Right lobe of liver (tissue), 6 donors: ENCODE data around the gene TIAM2. TPM values are rescaled to one million over a fixed set of nuclear protein-coding genes. Genes with fewer than 3 reads are reported as not detected.

Source experiments
- ATAC-seq, 4 donors: fragments of 200-7000 bp; cut with Tn5 transposase; one replicate each; pipeline ENCODE4 v1.9.1; 2020; ENCODE audit warnings: mild to moderate bottlenecking in 4 of 4, moderate library complexity in 4 of 4
- DNase-seq, 3 donors: peaks; one replicate each; pipeline ENCODE4 v3.0.0-alpha.2; 2020
- H3K27ac ChIP-seq, 3 donors: fragments of 200-600 bp; one replicate each; pipeline ENCODE4 v1.8.0; 2022
- H3K27me3 ChIP-seq, 2 donors: fragments of 200-600 bp; one replicate each; pipeline ENCODE4 v1.8.0; 2022
- H3K36me3 ChIP-seq, 4 donors: fragments of 200-600 bp; sonication (generic) in 1 of 4; one replicate each; pipeline versions ENCODE4 v1.5.1 to v1.8.0; 2017 to 2022; ENCODE audit warnings: control low read depth in 1 of 4
- H3K4me1 ChIP-seq, 4 donors: fragments of 200-600 bp; sonication (generic) in 1 of 4; one replicate each; pipeline versions ENCODE4 v1.5.1 to v1.8.0; 2017 to 2022; ENCODE audit warnings: control low read depth in 1 of 4
- H3K4me3 ChIP-seq, 3 donors: fragments of 200-600 bp; one replicate each; pipeline ENCODE4 v1.8.0; 2022
- H3K9me3 ChIP-seq, 4 donors: fragments of 200-600 bp; sonication (generic) in 1 of 4; one replicate each; pipeline versions ENCODE4 v1.5.1 to v1.8.0; 2017 to 2022; ENCODE audit warnings: control low read depth in 1 of 4
- POLR2A ChIP-seq: fragments of 450-650 bp; IDR thresholded peaks from one replicate; pipeline ENCODE4 v1.6.1; 2017; ENCODE audit warnings: antibody characterized with exemption, mild to moderate bottlenecking
- WGBS: methylation state at CpG from one replicate; pipeline ENCODE4 v1.1.6; 2018; ENCODE audit warnings: low coverage, low lambda C conversion rate; ENCODE audit not compliant: insufficient coverage; ENCODE audit errors: missing lambda C conversion rate; 5-methylcytosine and 5-hydroxymethylcytosine counted together
- intact Hi-C, 2 donors: fragments of 100-400 bp; cut with DNase I; formaldehyde crosslinking; loops; one replicate each; pipeline versions ENCODE4 v1.11.2 to v1.14.1; 2022
- total RNA-seq, 6 experiments: library from RNA; depleted of rRNA in 2 of 6; stranded (reverse); fragments of >200 nt in 2 of 6; fragmentation: NEBNext Ultra II Directional in 3 of 6; extraction: Animal tissue kit (Norgen Biotek cat#: 25700) in 3 of 6; gene quantifications; one replicate each; pipeline versions ENCODE4 v1.1.0 to v1.2.4, GENCODE V29; 2016 to 2023
- TF ChIP-seq, protein P1 (sequence below), 4 donors: fragments of 200-600 bp in 3 of 4; fragments of 450-650 bp in 1 of 4; IDR thresholded peaks; one replicate each; pipeline versions ENCODE4 v1.5.1 to v1.8.0; 2016 to 2022; ENCODE audit warnings: antibody characterized with exemption in 4 of 4, mild to moderate bottlenecking in 2 of 4
- donor health status: DM: no; HTN: yes; CAD: no.
- donor health status: DM: no; HTN: no; CAD: no.
- donor health status: DM: no; HTN: no; CAD: no.
- donor health status: DM: no; HTN: yes; CAD: no.
- donor health status: DM: no; HTN: yes; CAD: no.

TIAM2 gene
- total RNA-seq, 6 experiments from 2014 or later = 1.3 to 4.4 (median 1.7) TPM

DNA sequence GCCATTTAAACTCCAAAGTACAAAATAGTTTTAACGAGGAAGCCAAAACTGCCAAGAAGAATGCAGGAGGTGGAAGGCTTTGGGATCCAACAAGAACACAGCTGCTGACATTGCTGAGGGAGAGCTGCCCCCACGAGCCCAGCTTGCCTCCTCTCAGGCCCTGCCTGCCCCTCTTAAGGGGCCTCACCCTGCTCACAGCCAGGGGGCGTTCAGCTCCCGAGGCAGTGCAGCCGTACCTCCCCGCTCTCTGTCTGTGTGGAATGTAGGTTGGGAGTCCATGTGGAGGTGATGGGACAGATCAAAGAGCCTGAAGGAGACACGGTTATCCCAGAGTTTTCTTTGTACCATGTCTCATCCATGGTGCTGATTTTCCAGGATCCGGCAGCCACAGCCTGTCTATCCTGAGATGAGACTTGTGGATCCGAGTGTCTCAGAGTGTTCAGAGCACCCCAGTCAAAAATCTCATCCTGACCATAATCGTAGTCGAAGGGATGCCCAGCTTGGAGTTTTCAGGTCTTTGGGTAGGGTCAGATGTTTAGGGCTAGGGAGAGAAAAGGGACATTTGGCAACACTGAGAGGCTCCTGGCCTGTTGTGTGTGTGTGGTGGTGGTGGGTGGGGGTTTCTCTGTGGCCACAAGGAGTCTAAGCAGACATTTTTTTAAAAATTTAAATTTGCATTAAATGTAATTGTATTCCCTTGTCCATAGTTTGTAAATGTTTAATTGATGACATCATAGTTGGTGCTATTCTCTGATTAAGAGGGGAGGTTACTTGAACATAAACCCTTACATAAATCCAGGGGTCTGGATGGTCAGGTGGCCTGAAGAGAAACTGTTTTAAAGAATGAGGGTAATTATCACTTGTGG, 157.3 kb downstream of the TIAM2 start:
- TF ChIP-seq, protein P1, sequence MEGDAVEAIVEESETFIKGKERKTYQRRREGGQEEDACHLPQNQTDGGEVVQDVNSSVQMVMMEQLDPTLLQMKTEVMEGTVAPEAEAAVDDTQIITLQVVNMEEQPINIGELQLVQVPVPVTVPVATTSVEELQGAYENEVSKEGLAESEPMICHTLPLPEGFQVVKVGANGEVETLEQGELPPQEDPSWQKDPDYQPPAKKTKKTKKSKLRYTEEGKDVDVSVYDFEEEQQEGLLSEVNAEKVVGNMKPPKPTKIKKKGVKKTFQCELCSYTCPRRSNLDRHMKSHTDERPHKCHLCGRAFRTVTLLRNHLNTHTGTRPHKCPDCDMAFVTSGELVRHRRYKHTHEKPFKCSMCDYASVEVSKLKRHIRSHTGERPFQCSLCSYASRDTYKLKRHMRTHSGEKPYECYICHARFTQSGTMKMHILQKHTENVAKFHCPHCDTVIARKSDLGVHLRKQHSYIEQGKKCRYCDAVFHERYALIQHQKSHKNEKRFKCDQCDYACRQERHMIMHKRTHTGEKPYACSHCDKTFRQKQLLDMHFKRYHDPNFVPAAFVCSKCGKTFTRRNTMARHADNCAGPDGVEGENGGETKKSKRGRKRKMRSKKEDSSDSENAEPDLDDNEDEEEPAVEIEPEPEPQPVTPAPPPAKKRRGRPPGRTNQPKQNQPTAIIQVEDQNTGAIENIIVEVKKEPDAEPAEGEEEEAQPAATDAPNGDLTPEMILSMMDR (IDR thresholded peaks at IDR 0.05) = no peak
- TF ChIP-seq POLR2A = no peak
- 49% methylated on average over 8 of the region's 11 CpGs for WGBS
- Histone ChIP-seq H3K4me3 (no peak overlapping the region), H3K27ac (no peak overlapping the region), H3K36me3 (no peaks in the 10 kb centered on the region), H3K9me3 (no peaks in the 10 kb centered on the region), H3K27me3 (no peaks in the 10 kb centered on the region), H3K4me1 (no peaks in the 10 kb centered on the region)
- DNase-seq (no peak), ATAC-seq (peak in 1 of 4 donors; percentile 39)
- intact Hi-C loops = no loop called here

DNA sequence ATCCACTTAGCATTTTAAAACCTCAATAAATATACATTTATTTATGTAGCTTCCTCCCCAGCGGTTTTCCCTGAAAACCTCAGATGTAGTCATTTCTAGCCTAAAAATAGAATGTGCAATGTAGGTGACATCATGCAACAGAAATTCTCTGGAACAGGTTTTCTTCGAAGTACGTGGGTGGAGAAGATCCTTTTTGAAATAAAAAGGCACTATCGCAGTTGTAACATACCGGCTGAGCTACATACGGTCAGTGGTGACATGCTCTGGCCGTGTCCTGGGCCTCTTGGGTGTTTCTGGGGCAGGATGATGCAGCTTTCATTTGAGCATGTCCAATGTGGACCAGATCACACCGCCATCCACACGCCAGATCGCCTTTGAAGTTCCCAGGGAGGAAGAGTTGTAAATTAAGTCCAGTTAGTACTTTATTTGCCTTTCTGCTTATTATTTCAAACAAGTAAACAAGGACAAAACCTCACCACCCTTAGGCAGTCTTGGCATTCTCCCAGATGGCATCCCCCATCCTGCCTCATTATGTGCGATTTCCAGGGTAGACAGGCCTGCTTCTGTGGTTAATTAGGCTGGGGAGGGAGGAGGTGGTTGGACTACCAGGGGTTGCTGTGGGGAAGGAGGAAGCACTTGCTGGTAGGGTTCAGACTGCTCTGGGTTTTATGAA, 159.2 kb downstream of the TIAM2 start:
- WGBS = 47% methylated on average over 10 of the region's 11 CpGs
- Histone ChIP-seq H3K4me3 (no peak overlapping the region), H3K4me1 (no peaks in the 10 kb centered on the region), H3K9me3 (no peaks in the 10 kb centered on the region), H3K27ac (no peak overlapping the region), H3K36me3 (no peaks in the 10 kb centered on the region), H3K27me3 (no peaks in the 10 kb centered on the region)
- ATAC-seq (no peak), DNase-seq (no peak)
- no peak for TF ChIP-seq POLR2A
- TF ChIP-seq, protein P1 (IDR thresholded peaks at IDR 0.05) = no peak
- intact Hi-C loops = no loop called here

DNA sequence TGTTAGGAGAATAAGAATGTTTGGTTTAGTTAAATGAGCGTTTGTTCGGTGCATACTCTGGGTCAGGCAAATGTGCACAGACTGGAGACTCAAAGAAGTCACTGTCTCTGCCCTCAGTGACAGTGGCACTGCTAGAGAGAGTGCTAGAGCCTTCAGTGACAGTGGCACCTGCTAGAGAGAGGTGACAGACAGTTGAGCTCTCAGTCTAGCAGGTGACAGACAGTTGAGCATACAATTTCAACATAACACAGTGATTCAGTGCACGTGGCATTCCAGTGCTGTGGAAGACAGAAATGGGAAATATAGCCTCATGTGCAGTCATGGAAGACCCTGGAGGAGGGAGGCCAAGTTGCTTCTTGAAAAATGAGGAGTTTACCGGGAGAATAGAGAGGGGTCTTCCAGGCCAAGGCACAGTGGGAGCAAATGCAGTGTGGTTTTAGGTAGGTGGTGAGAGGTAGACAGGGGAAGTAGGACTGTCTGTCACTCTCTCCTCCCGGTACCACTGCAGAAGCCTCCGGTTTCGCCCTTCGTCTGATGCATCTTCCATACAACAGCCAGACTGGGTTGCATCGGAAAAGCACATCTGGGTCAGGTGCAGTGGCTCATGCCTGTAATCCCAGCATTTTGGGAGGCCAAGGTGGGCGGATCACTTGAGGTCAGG, 160.8 kb downstream of the TIAM2 start:
- H3K9me3 ChIP-seq = no peaks in the 10 kb centered on the region
- H3K27ac ChIP-seq = no peak overlapping the region
- no peak overlapping the region for H3K4me3 ChIP-seq
- WGBS = 79% methylated on average over 8 of the region's 10 CpGs
- no peak for ATAC-seq
- H3K27me3 ChIP-seq = no peaks in the 10 kb centered on the region
- TF ChIP-seq, protein P1 (IDR thresholded peaks at IDR 0.05) = no peak
- TF ChIP-seq POLR2A = no peak
- intact Hi-C loops = no loop called here
- H3K4me1 ChIP-seq = no peaks in the 10 kb centered on the region
- no peak for DNase-seq
- H3K36me3 ChIP-seq = no peaks in the 10 kb centered on the region

DNA sequence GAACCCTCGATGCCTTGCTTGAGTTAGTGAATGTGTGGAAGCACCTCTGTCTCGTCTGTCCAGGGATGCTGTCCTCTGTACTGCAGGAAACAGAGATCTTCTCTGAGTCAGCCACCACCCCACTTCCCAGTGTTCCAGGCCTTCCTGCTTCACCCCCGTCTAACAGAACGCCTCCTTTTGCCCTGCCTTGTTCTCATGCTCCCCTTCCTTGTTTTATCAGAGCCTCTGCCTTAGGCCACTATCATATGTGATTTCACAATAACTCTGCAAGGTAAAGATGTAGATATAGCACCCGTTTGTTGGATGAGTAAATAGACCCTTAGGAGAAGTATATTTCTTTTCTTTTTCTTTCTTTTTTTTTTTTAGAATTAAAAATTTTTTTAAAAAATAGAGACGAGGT, 162.0 kb downstream of the TIAM2 start:
- DNase-seq (no peak), ATAC-seq (no peak)
- Histone ChIP-seq H3K4me3 (no peak overlapping the region), H3K9me3 (no peaks in the 10 kb centered on the region), H3K27me3 (no peaks in the 10 kb centered on the region), H3K27ac (no peak overlapping the region), H3K36me3 (no peaks in the 10 kb centered on the region), H3K4me1 (no peaks in the 10 kb centered on the region)
- WGBS = 53% methylated on average over 6 of the region's 6 CpGs
- TF ChIP-seq, protein P1 (IDR thresholded peaks at IDR 0.05) = no peak
- no peak for TF ChIP-seq POLR2A
- intact Hi-C loops = no loop called here
